Stimulated activated CD8-positive, alpha-beta memory T cell treated with anti-CD3 and anti-CD28 coated beads, Interleukin-15, amount 100 ng/mL, for 4 hours (primary cell): ENCODE measurements around the gene ISG15.
"Not testable (repeated sequence)": the region's sequence is repeated elsewhere in the genome, so short reads cannot be mapped to it uniquely, and the experiment has no call there.

Experiments
- DNase-seq, 2 donors: peaks; one replicate each; pipeline ENCODE4 v3.0.0-alpha.2; 2020; ENCODE audit warnings: low read depth in 2 of 2

ISG15 gene

GRCh38 chr1:1026599-1027413 is 13.5 kb downstream of the ISG15 start:
- DNase-seq, result no peak

GRCh38 chr1:1027791-1028190 is 14.5 kb downstream of the ISG15 start:
- no peak for DNase-seq

GRCh38 chr1:1030867-1031658 is 17.8 kb downstream of the ISG15 start:
- not testable (repeated sequence) for DNase-seq

GRCh38 chr1:1031659-1032235 is 18.4 kb downstream of the ISG15 start:
- no peak for DNase-seq

GRCh38 chr1:1032424-1032823 is 19.1 kb downstream of the ISG15 start:
- DNase-seq, result no peak

GRCh38 chr1:1033009-1033587 is 19.8 kb downstream of the ISG15 start:
- peak; percentile 86 to 89 for DNase-seq

GRCh38 chr1:1033731-1034438 is 20.6 kb downstream of the ISG15 start:
- no peak for DNase-seq

- no peak for DNase-seq
Measured at GRCh38 chr1:1034439-1034781, 21.1 kb downstream of the ISG15 start.

- no peak for DNase-seq
Measured at GRCh38 chr1:1035291-1035943, 22.1 kb downstream of the ISG15 start.

- no peak for DNase-seq
Measured at GRCh38 chr1:1037366-1038327, 24.4 kb downstream of the ISG15 start.

- DNase-seq, result no peak
Measured at GRCh38 chr1:1038694-1039093, 25.4 kb downstream of the ISG15 start.

- no peak for DNase-seq
Measured at GRCh38 chr1:1039145-1039910, 26.0 kb downstream of the ISG15 start.

GRCh38 chr1:1040004-1040991 is 27.0 kb downstream of the ISG15 start:
- DNase-seq, result peak; percentile 48 to 58

- no peak for DNase-seq
Measured at GRCh38 chr1:1041092-1041523, 27.8 kb downstream of the ISG15 start.

- DNase-seq, result no peak
Measured at GRCh38 chr1:1041873-1042272, 28.6 kb downstream of the ISG15 start.

GRCh38 chr1:1042835-1043234 is 29.5 kb downstream of the ISG15 start:
- no peak for DNase-seq

- no peak for DNase-seq
Measured at GRCh38 chr1:1043411-1043810, 30.1 kb downstream of the ISG15 start.

GRCh38 chr1:1043921-1044320 is 30.6 kb downstream of the ISG15 start:
- no peak for DNase-seq
